GM12864 (cell line): Measurements from ENCODE around the gene JCAD.

Source experiments
- DNase-seq: peaks from one replicate; pipeline ENCODE4 v3.0.0-alpha.2; 2011; ENCODE audit warnings: low read depth
- H3K4me3 ChIP-seq: 2 replicates; pipeline ENCODE4 v1.5.1; 2011; ENCODE audit warnings: mild to moderate bottlenecking, low read depth, low read length, control low read depth
- CTCF ChIP-seq: IDR thresholded peaks from 2 replicates; pipeline ENCODE4 v1.5.1; 2011; ENCODE audit warnings: low read depth, mild to moderate bottlenecking, moderate library complexity, low read length, control low read depth, inconsistent platforms; ENCODE audit errors: missing control alignments

The JCAD gene

GRCh38 chr10:30017966-30018365 lies 41.4 kb downstream of the JCAD start:
- TF ChIP-seq CTCF, result no peak
- no peak for DNase-seq
- H3K4me3 ChIP-seq, result no peak overlapping the region

DNA sequence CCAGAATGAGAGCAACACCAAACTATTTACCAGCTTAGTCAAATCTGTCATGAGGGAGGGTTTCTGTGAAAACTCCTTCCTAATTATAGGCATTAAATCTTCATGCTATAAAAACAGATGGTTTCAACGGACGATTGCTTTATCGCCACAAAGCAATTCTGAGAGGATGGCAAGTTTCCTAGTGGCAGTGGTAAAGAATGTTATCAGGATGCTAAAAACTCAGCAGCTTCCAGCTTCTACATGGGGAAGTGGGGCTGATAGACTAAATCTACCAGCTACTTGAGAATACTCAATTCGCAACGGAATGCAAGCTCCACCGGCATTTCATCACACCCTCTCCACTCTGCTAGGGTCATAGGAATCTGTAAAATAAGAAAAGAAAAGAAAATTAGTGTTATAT lies 41.8 kb downstream of the JCAD start:
- H3K4me3 ChIP-seq, result no peak overlapping the region
- no peak for DNase-seq
- TF ChIP-seq CTCF, result no peak

- no peak for DNase-seq
- TF ChIP-seq CTCF, result no peak
These were observed 44.9 kb downstream of the JCAD start for GRCh38 chr10:30014511-30014910.

DNA sequence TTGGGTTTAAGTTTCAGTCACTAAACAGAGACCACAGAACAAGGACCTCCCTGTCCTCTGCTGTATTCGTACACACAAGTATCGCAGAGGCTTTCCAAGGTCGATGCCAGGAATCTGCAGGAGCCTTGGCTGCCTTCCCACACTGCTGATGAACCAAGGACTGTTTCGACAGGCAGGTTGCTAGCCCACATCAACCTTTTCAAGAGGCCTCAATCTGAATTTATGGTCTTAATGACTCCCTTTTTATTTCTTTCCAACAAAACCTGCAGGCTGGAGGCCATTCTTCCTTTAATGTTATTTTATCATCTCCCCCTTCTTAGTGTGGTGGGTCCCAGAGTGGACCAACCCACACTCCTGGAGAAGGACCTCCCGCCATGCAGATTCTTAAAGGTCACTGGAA lies 45.6 kb downstream of the JCAD start:
- DNase-seq, result no peak
- no peak overlapping the region for H3K4me3 ChIP-seq
- no peak for TF ChIP-seq CTCF

More at GRCh38 chr10:30014511-30014910, 44.9 kb downstream of the JCAD start:
- H3K4me3 ChIP-seq, result no peak overlapping the region

DNA sequence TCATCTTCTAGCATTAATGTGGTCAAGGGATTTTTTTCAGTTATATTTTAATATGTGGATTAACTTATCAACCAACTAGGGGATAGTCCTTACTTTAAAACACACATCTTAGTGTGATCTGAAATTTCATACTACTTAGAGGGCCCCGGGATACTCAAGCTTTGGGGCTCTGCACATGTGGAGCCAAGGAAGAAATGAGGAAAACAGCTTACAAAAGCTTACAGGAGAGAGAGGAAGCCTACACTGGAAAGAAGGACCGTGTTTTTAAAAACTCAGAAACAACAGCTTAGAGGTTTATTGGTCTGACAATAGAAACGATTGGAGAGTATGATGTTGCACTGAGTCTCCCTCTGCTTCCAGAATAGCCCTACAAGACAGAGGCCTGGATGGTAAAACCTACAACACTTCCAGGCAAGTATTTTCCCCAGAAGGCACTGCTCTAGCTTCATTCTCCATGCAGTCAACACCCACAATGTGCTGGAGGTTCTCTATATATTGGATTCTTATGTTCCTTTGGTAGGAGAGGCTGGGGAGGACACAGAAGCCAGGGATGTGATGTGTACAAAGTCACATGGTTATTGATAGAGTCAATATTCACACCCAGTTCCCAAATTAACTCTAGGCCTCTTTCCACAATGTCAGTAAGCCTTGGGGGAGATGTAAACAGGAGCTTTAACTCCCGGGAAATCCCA lies 47.3 kb downstream of the JCAD start:
- H3K4me3 ChIP-seq, result no peak overlapping the region
- no peak for TF ChIP-seq CTCF
- DNase-seq, result no peak

DNA sequence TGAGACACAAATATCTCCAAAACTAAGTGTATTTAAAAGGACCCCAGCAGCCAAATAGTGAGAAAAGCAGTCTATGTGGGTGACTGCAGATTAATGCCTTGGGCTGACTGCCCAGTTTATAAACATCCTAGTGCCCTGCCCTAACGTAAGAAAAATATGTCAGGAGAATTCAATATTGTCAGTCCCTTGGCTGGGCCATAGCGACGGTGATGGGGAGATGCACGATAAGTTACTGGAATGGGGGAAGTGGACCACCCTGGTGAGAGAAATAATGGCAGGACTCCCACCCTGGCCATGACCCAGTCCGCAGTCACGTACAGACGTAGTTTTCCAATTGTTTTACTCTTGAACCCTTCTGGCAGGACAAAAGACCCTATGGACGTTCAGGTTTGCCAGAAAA lies 48.0 kb downstream of the JCAD start:
- no peak for DNase-seq
- H3K4me3 ChIP-seq, result no peak overlapping the region
- no peak for TF ChIP-seq CTCF

GRCh38 chr10:30007406-30007805 lies 52.0 kb downstream of the JCAD start:
- no peak overlapping the region for H3K4me3 ChIP-seq
- TF ChIP-seq CTCF, result no peak
- no peak for DNase-seq
